SK-N-MC (cell line): Measurements from ENCODE around the gene MT1E.

Source experiments
- EZH2 ChIP-seq: fragments of 200-600 bp; sonication (generic); IDR thresholded peaks from one replicate; pipeline ENCODE4 v1.6.1; 2017; ENCODE audit warnings: antibody characterized with exemption
- FOXP2 ChIP-seq: optimal IDR thresholded peaks from 2 replicates; pipeline ENCODE3; 2011; ENCODE audit warnings: mild to moderate bottlenecking, moderate library complexity; ENCODE audit not compliant: insufficient read depth; ENCODE audit errors: extremely low read length, control extremely low read depth
- POLR2AphosphoS5 ChIP-seq: IDR thresholded peaks from 2 replicates; pipeline ENCODE4 v1.6.1; 2012; ENCODE audit warnings: mild to moderate bottlenecking, low read depth, low read length, borderline replicate concordance

DNA sequence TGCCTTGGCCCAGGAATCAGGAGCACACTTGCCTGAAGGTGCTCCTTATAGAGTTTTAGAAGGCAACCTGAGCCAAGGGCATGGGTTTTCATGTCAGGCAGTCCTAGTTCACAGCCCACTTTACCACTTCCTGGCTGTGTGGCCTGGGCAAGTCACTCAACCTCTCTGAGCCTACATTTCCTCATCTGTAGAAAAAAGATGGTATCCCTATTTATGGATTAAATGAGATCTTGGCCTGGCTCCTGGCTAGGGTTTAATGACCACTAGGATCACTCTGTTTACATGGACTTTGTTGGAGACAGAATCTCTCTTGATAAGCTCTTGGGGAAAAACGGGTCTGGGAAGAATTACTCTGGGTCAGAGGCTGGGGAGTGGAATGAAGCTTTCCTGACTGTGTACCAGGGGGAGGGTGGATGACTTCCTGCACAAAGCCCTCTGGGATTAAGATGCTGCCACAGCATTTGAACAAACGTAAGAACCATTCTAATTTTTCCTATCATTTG is 14.9 kb upstream of the MT1E start:
- TF ChIP-seq EZH2: no peak
- no peak for TF ChIP-seq POLR2AphosphoS5
- TF ChIP-seq FOXP2: no peak
